HepG2 (cell line): ENCODE results near the gene TOB1. TPM values are rescaled to one million over a fixed set of nuclear protein-coding genes. Genes with fewer than 3 reads are reported as not detected.

Source experiments
- ATM ChIP-seq: fragments of 450-650 bp; IDR thresholded peaks from 2 replicates; pipeline ENCODE4 v1.7.1; 2017; ENCODE audit warnings: mild to moderate bottlenecking, borderline replicate concordance
- BHLHE40 ChIP-seq: IDR thresholded peaks from 2 replicates; pipeline ENCODE4 v1.6.1; 2011; ENCODE audit warnings: low read length, improper control_type of control experiment
- CBX1 ChIP-seq: IDR thresholded peaks from one replicate; pipeline ENCODE4 v1.6.1; 2016; ENCODE audit warnings: antibody characterized with exemption, low read depth
- CEBPB ChIP-seq: IDR thresholded peaks from 2 replicates; pipeline ENCODE4 v1.6.1; 2011; ENCODE audit warnings: low read depth, low read length, improper control_type of control experiment, borderline replicate concordance
- DNMT3B ChIP-seq: conservative IDR thresholded peaks from 2 replicates; pipeline ENCODE4 v1.6.1; 2016; ENCODE audit warnings: missing biosample characterization, control low read depth
- FOSL1 ChIP-seq: sonication (generic); formaldehyde crosslinking; IDR thresholded peaks from 2 replicates; pipeline ENCODE4 v1.9.0; 2021; ENCODE audit warnings: missing genetic modification reagents, borderline replicate concordance
- HIVEP1 ChIP-seq: sonication (generic); formaldehyde crosslinking; IDR thresholded peaks from 2 replicates; pipeline ENCODE4 v1.4.0; 2020; ENCODE audit warnings: mild to moderate bottlenecking, missing genetic modification reagents
- HOXA7 ChIP-seq: sonication (generic); formaldehyde crosslinking; IDR thresholded peaks from 2 replicates; pipeline ENCODE4 v1.8.1; 2022; ENCODE audit warnings: mild to moderate bottlenecking, missing genetic modification reagents, moderate library complexity
- KDM2A ChIP-seq: sonication (generic); formaldehyde crosslinking; IDR thresholded peaks from 2 replicates; pipeline ENCODE4 v1.4.0; 2020; ENCODE audit warnings: low read depth, missing genetic modification reagents, borderline replicate concordance
- KLF12 ChIP-seq: sonication (generic); formaldehyde crosslinking; IDR thresholded peaks from 2 replicates; pipeline ENCODE4 v1.4.0; 2020; ENCODE audit warnings: missing genetic modification reagents, borderline replicate concordance
- RARA ChIP-seq: IDR thresholded peaks from 2 replicates; pipeline ENCODE4 v1.6.1; 2016; ENCODE audit warnings: missing genetic modification reagents, missing compliant biosample characterization
- SCMH1 ChIP-seq: sonication (generic); formaldehyde crosslinking; IDR thresholded peaks from 2 replicates; pipeline ENCODE4 v1.9.0; 2021; ENCODE audit warnings: missing genetic modification reagents, mild to moderate bottlenecking, borderline replicate concordance
- SIX1 ChIP-seq: sonication (generic); formaldehyde crosslinking; IDR thresholded peaks from 2 replicates; pipeline ENCODE4 v1.4.0; 2020; ENCODE audit warnings: missing genetic modification reagents, borderline replicate concordance
- SKI ChIP-seq: fragments of 450-650 bp; IDR thresholded peaks from one replicate; pipeline ENCODE4 v1.6.1; 2018; ENCODE audit warnings: mild to moderate bottlenecking; ENCODE audit not compliant: partially characterized antibody
- THAP11 ChIP-seq: IDR thresholded peaks from 2 replicates; pipeline ENCODE4 v1.6.1; 2016; ENCODE audit warnings: missing biosample characterization, missing genetic modification reagents
- TMF1 ChIP-seq: sonication (generic); formaldehyde crosslinking; IDR thresholded peaks from 2 replicates; pipeline ENCODE4 v1.8.1; 2022; ENCODE audit warnings: low read depth, missing genetic modification reagents
- ZBTB1 ChIP-seq: sonication (generic); formaldehyde crosslinking; IDR thresholded peaks from 2 replicates; pipeline ENCODE4 v1.4.0; 2020; ENCODE audit warnings: missing genetic modification reagents, borderline replicate concordance
- ZNF205 ChIP-seq: IDR thresholded peaks from 2 replicates; pipeline ENCODE4 v1.6.1; 2018; ENCODE audit warnings: missing biosample characterization, missing genetic modification reagents
- ZNF552 ChIP-seq: sonication (generic); formaldehyde crosslinking; IDR thresholded peaks from 2 replicates; pipeline ENCODE4 v1.9.0; 2022; ENCODE audit warnings: missing genetic modification reagents, mild to moderate bottlenecking, borderline replicate concordance
- ZNF564 ChIP-seq: sonication (generic); formaldehyde crosslinking; IDR thresholded peaks from 2 replicates; pipeline ENCODE4 v1.8.1; 2023; ENCODE audit warnings: mild to moderate bottlenecking, missing genetic modification reagents
- ZNF570 ChIP-seq: sonication (generic); formaldehyde crosslinking; IDR thresholded peaks from 2 replicates; pipeline ENCODE4 v1.4.0; 2020; ENCODE audit warnings: mild to moderate bottlenecking, missing genetic modification reagents, borderline replicate concordance
- ZNF674 ChIP-seq: sonication (generic); formaldehyde crosslinking; IDR thresholded peaks from 2 replicates; pipeline ENCODE4 v1.5.0; 2020; ENCODE audit warnings: low read depth, mild to moderate bottlenecking, missing genetic modification reagents
- ZNF772 ChIP-seq: sonication (generic); formaldehyde crosslinking; IDR thresholded peaks from 2 replicates; pipeline ENCODE4 v1.5.0; 2020; ENCODE audit warnings: mild to moderate bottlenecking, missing genetic modification reagents
- ZNF781 ChIP-seq: sonication (generic); formaldehyde crosslinking; IDR thresholded peaks from 2 replicates; pipeline ENCODE4 v1.5.1; 2020; ENCODE audit warnings: borderline replicate concordance, mild to moderate bottlenecking, missing genetic modification reagents; ENCODE audit errors: not compliant biosample characterization
- ZNF790 ChIP-seq: sonication (generic); formaldehyde crosslinking; IDR thresholded peaks from 2 replicates; pipeline ENCODE4 v1.8.0; 2022; ENCODE audit warnings: missing genetic modification reagents, mild to moderate bottlenecking, borderline replicate concordance
- ZNF891 ChIP-seq: sonication (generic); formaldehyde crosslinking; IDR thresholded peaks from 2 replicates; pipeline ENCODE4 v1.5.0; 2020; ENCODE audit warnings: mild to moderate bottlenecking, missing genetic modification reagents
- ZSCAN12 ChIP-seq: sonication (generic); formaldehyde crosslinking; IDR thresholded peaks from 2 replicates; pipeline ENCODE4 v1.9.0; 2021; ENCODE audit warnings: mild to moderate bottlenecking, missing genetic modification reagents
- polyA plus RNA-seq, 8 experiments: library from polyadenylated mRNA; depleted of rRNA in 3 of 8; stranded (reverse) in 7 of 8; unstranded in 1 of 8; fragments of >200 nt; fragmentation: Illumina TruSeq in 4 of 8; extraction: Trizol in 4 of 8; gene quantifications; 2 replicates each; pipeline versions ENCODE4 v1.2.1 to v1.2.3, GENCODE V29; 2011 to 2016; ENCODE audit warnings: low read depth in 4 of 8, missing spikeins in 1 of 8, mixed read lengths in 1 of 8; ENCODE audit not compliant: insufficient read depth in 1 of 8
- total RNA-seq, 5 experiments: library from RNA; depleted of rRNA; stranded (reverse); fragments of >200 nt; fragmentation: Illumina TruSeq; extraction: Trizol; gene quantifications; 2 replicates each; pipeline ENCODE4 v1.2.3, GENCODE V29; 2016; ENCODE audit warnings: low read depth in 1 of 5
- TF ChIP-seq, protein P1 (sequence below): sonication (generic); formaldehyde crosslinking; IDR thresholded peaks from 2 replicates; pipeline ENCODE4 v1.8.0; 2022; ENCODE audit warnings: missing genetic modification reagents, low read depth, mild to moderate bottlenecking, borderline replicate concordance
- TF ChIP-seq, protein P2 (sequence below): sonication (generic); formaldehyde crosslinking; IDR thresholded peaks from 2 replicates; pipeline ENCODE4 v1.4.0; 2020; ENCODE audit warnings: missing genetic modification reagents, low read depth, mild to moderate bottlenecking, borderline replicate concordance
- TF ChIP-seq, protein P3 (sequence below): sonication (generic); formaldehyde crosslinking; IDR thresholded peaks from 2 replicates; pipeline ENCODE4 v1.9.0; 2021; ENCODE audit warnings: missing genetic modification reagents, borderline replicate concordance

Gene TOB1
- total and polyA plus RNA-seq, 2 of the 13 experiments (the other 11 are each of a cell fraction or from before 2014, with no cell fraction given), result 21.9 to 57.7 TPM

DNA sequence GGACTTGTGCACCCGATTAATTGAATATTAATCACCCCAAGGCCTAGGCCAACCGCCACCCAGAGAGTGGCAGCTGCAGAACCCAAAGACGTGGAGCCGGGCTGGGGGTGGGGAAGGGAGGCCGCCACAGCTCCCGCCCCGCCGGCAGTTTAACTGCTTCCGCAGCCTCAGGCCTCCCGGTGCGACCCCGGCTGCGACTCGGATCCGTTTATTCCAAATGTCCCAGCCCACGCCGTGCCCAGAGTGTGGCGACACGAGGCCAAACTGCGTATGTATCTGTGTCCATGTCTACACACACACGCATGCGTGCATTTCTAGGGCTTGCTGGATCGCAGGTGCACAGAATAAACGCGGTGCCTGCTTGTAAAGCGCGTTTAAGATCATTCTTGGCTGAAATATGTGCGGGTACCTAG is 802 bp upstream of the TOB1 start (continued):
- TF ChIP-seq ATM (no peak), HOXA7 (CRISPR knock-in tag) (peak; percentile 91; the same call in 1 of the 2 replicates), ZNF790 (CRISPR knock-in tag) (no peak), SKI (no peak), THAP11 (CRISPR knock-in tag) (no peak), SCMH1 (CRISPR knock-in tag) (no peak), FOSL1 (CRISPR knock-in tag) (no peak), ZNF552 (no peak), ZNF891 (no peak), ZNF205 (CRISPR knock-in tag) (no peak), SIX1 (CRISPR knock-in tag) (no peak), CBX1 (no peak), ZNF570 (CRISPR knock-in tag) (no peak), DNMT3B (CRISPR knock-in tag) (no peak), ZNF781 (CRISPR knock-in tag) (peak; percentile 67), RARA (no peak), KDM2A (CRISPR knock-in tag) (no peak; the same call in 1 of the 2 replicates), ZNF564 (CRISPR knock-in tag) (no peak), ZNF772 (0 out of 2 replicates have a peak, but pooled peaks have one; percentile 67), ZSCAN12 (CRISPR knock-in tag) (no peak), CEBPB (no peak), KLF12 (CRISPR knock-in tag) (no peak), ZBTB1 (CRISPR knock-in tag) (no peak), TMF1 (CRISPR knock-in tag) (no peak), ZNF674 (CRISPR knock-in tag) (no peak; the same call in 1 of the 2 replicates), BHLHE40 (no peak), HIVEP1 (CRISPR knock-in tag) (no peak; the same call in 1 of the 2 replicates)
- TF ChIP-seq, protein P1, sequence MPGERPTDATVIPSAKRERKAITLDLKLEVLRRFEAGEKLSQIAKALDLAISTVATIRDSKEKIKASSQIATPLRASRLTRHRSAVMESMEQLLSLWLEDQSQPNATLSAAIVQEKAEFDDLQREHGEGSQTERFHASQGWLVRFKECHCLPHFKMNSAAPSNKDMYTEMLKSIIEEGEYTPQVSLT (CRISPR knock-in tag), result no peak
- TF ChIP-seq, protein P2, sequence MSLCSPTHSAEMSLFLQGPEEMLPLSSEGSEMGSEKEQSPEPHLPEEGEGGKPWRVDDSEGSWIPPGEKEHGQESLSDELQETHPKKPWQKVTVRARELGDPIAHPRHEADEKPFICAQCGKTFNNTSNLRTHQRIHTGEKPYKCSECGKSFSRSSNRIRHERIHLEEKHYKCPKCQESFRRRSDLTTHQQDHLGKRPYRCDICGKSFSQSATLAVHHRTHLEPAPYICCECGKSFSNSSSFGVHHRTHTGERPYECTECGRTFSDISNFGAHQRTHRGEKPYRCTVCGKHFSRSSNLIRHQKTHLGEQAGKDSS (CRISPR knock-in tag), result no peak
- TF ChIP-seq, protein P3, sequence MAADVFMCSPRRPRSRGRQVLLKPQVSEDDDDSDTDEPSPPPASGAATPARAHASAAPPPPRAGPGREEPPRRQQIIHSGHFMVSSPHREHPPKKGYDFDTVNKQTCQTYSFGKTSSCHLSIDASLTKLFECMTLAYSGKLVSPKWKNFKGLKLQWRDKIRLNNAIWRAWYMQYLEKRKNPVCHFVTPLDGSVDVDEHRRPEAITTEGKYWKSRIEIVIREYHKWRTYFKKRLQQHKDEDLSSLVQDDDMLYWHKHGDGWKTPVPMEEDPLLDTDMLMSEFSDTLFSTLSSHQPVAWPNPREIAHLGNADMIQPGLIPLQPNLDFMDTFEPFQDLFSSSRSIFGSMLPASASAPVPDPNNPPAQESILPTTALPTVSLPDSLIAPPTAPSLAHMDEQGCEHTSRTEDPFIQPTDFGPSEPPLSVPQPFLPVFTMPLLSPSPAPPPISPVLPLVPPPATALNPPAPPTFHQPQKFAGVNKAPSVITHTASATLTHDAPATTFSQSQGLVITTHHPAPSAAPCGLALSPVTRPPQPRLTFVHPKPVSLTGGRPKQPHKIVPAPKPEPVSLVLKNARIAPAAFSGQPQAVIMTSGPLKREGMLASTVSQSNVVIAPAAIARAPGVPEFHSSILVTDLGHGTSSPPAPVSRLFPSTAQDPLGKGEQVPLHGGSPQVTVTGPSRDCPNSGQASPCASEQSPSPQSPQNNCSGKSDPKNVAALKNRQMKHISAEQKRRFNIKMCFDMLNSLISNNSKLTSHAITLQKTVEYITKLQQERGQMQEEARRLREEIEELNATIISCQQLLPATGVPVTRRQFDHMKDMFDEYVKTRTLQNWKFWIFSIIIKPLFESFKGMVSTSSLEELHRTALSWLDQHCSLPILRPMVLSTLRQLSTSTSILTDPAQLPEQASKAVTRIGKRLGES (CRISPR knock-in tag), result no peak
